GM18858 (cell line): Measurements from ENCODE around the gene L3MBTL3.

Experiments
- ATAC-seq: cut with Tn5 transposase; IDR thresholded peaks from one replicate; pipeline ENCODE4 v1.9.1; 2021; ENCODE audit not compliant: unreplicated experiment

Gene L3MBTL3

DNA sequence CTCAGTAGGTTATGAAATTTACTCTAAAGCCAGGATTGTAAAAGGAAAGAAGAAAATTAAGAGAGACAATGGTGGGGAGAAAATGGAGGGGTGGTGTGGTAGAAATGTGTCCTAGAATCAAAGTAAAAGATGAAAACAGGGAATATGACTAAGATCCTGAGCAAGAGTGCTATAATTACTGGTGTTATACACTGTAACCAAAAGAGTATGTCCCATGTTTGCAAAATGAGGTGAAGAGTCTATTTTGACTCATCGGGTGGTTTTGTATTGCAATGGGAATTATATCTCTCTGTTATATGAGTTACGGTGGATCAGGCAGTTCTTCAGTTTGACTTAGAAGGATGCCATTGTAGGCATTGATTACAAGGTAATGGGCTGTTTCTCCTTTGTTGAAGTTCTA, 8.5 kb downstream of the L3MBTL3 start:
- no peak for ATAC-seq

DNA sequence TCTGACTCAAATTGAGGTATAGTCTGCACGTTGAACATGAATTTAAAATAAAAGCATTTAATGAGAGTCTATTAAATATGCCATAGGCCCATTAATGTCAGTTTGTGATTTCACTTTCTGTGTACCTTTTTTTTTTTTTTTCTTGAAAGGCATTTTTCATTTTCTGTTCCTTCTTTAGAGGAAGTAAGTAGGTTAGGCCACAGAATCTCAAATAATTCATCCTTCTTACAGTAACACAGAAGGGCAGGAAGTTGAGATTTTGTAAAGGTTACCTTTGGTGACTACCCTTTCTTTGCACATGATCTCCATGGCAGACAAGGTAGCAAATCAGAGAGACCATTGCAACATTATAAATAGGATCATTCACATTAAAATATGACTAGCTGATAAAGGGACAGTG, 9.6 kb downstream of the L3MBTL3 start:
- peak; percentile 88 for ATAC-seq

- no peak for ATAC-seq
These were observed 10.8 kb downstream of the L3MBTL3 start for GRCh38 chr6:130029163-130029562.

DNA sequence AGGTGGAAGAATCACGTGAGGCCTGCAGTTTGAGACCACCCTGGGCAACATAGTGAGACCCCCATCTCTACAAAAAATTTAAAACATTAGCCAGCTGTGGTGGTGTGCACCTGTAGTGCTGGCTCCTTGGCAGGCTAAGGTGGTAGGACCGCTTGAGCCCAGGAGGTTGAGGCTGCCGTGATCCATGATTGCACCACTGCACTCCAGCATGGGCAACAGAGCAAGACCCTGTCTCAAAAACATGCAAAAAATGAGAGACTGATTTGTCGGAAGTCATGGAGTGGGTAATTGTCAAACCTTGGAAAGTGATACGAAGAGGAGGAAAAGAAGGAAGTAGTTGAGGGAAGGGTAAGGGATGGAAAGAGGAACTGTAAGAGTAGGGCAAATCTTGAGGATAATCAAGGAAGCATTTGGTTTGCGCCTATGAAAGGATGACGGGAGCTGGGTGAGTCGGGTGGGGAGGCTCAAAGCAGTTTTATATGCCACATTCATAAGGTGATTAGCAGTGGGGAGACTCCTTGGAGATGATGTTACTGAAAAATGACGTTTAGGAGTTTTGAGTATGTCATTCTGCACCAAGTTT, 14.5 kb downstream of the L3MBTL3 start:
- ATAC-seq: no peak

DNA sequence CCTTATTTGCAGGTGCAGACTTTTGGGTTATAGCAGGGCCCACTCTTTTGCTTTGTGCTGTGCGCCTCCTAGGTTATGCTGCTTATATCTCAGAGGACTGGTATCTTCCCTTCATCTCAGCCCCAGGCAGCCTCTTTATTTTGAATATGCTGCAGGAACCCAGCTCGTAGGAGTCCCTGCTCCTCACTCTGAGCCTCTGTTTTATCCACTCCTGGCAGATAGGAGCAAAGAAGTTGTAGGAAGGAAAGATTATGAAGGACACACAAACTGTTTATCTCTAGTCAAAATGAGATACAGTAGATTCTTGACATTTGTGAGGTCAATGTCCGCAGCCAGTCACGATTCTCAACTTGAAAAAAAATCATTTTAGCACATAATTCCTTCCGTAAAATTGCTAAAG, 15.6 kb downstream of the L3MBTL3 start:
- ATAC-seq: no peak

GRCh38 chr6:130034378-130035146, 16.2 kb downstream of the L3MBTL3 start:
- ATAC-seq: no peak

GRCh38 chr6:130035211-130035610, 16.8 kb downstream of the L3MBTL3 start:
- ATAC-seq: no peak

DNA sequence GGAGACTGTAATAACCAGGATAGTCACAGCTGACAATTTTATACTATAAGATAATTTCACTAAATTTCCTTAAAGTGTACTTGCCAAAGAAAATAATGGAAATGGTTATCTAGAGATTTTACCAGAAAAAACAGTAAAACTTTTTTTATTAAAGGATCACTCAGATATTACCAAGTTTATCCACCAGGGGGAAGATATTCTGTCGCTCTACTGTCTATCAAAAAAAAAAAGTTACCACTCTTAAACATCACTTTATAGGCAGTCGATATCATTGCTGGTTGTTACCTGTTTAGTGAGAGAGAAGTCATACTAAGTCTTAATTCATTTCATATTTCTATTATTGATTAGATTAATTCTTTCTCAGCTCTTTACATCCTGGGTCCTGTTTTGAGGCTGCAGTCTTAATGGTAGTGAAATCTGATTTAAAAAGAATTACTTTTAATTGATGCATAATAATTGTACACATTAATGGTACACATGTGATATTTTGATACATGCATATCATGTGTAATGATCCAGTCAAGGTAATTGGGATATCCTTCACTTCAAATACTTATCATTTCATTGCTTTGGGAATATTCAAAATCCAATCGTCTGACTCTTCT, 18.9 kb downstream of the L3MBTL3 start:
- ATAC-seq: no peak

DNA sequence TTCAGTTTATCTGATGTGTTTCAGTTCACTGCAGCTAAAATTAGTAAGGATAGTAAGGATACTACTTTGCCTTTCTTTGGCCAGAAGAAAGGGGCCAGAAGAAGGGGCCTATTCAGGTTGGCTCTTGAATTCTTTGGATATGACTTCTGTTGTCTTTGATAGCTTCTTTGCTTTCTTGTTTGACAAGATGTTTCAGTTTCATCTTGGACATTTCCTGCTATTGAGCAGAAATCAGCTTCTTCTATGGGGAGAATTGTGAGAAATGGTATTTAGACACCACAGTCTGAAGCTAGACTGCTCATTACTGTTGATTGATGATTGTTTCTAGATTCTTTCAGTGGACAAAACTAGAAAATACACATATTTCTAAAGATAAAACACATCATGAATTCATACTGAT, 23.2 kb downstream of the L3MBTL3 start:
- no peak for ATAC-seq

- no peak for ATAC-seq
These were observed 25.0 kb downstream of the L3MBTL3 start for GRCh38 chr6:130043344-130043743.

GRCh38 chr6:130045622-130046021, 27.2 kb downstream of the L3MBTL3 start:
- ATAC-seq: no peak

GRCh38 chr6:130046671-130047070, 28.3 kb downstream of the L3MBTL3 start:
- ATAC-seq: no peak

- no peak for ATAC-seq
These were observed 29.0 kb downstream of the L3MBTL3 start for GRCh38 chr6:130047088-130047995.

GRCh38 chr6:130050230-130050629, 31.8 kb downstream of the L3MBTL3 start:
- ATAC-seq: no peak

- ATAC-seq: no peak
These were observed 36.3 kb downstream of the L3MBTL3 start for GRCh38 chr6:130054725-130055124.

GRCh38 chr6:130055271-130055670, 36.9 kb downstream of the L3MBTL3 start:
- ATAC-seq: no peak

DNA sequence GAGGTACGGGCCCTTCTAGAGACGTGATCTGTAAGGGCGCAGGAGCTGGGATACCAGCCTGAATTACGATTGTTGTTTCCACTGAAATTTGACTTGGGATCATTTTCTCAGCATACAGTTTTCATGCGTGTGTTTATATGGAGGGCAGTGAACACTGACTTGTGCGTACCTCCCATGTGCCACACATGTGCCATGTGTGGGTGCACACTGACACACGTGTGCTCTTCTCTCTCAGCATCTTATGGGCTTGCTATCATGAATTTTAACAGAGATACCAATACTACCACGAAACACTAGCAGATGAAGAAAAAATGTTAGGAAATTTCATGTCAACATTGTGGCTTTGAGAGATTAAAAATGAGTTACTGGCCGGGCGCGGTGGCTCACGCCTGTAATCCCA, 39.1 kb downstream of the L3MBTL3 start:
- no peak for ATAC-seq

GRCh38 chr6:130063806-130064205, 45.4 kb downstream of the L3MBTL3 start:
- ATAC-seq: no peak

DNA sequence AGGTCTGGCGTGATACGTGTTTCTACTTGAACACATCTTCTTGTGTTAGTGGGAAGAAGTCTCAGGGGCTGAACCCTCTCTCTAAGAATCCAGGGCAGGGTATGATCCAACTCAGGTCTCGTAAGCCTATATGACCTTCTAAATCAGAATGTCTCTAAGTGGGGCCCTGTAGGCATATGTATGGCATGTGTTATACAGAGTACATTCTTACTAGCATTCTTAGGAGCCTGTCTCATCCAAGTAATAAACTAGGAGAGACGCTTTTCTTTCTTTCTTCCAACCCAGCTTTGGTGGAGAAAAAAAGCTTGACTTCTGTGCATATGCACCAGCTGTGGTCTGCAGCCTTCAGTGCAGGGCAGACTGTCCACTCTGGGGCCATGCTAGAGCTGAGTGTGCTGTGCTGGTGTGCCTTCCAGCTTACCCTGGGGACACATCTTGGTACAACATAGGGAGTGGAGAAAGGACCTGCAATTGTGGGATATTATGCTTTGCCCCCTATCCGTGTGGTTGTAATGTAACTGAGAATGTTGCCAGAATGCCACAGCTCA, 47.3 kb downstream of the L3MBTL3 start:
- ATAC-seq: no peak

DNA sequence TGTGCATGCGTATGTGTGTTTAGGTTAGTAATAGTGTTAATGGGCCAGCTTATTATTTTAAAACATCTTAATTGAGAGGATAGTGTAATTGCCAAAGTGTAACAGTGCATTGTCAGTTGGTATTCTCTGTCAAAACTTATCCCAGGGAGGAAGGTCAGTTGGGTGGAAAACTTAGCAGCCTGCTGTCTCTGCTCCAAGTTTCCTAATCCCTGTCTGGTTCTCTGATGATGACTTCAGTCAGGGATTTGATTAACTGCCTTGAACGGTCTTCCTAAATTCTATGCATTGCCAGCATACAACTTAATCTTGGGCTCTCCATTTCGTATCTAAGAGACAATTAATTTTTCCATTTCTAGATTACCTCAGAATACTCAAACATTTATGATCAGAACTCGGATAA, 51.1 kb downstream of the L3MBTL3 start:
- no peak for ATAC-seq

GRCh38 chr6:130070326-130070725, 51.9 kb downstream of the L3MBTL3 start:
- no peak for ATAC-seq
